ENCODE results near the gene MAMLD1. TPM values are rescaled to one million over a fixed set of nuclear protein-coding genes. Genes with fewer than 3 reads are reported as not detected.

MAMLD1 gene
- total and polyA plus RNA-seq, 4 donors, result 0.59 to 1.1 (median 0.76) TPM

DNA sequence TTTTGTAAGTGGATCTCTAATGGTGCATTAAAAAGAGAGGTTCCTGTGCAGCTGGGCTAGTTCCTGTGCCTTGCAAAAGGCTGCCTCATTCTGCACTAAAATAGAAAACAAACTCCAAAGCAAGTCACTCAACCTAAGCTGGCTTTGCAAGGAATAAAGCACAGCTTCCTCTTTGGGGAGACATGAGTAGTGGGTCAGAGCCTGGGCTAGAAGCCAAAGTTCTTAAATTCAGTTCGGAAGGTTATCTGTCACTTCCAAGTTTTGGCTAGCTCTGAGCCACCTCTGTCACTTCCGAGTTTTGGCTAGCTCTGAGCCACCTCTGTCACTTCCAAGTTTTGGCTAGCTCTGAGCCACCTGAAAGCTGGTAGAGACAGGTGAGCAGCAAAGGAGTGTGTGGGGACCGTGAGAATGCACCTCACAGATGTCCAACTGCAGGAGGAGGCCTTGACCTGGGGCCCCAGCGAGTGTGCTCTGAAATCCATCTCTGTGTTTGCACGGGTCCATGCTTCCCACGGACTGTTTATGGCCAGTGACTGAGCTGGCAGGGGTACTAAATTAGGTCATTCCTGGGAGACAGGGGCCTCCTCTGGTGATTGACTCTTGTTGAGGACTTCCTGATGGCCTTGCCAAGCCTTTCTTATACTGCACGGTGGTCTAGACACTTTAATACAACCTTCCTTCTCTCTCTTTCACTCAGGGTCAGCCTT lies 36.4 kb upstream of the MAMLD1 start:
- Histone ChIP-seq H3K9me3 (ENCODE audit: control insufficient read depth in 4 of 4, low read length in 3 of 4) (no peaks in the 10 kb centered on the region), H3K9ac (ENCODE audit: low read depth in 1 of 2, low read length in 2 of 2) (no peak overlapping the region), H3K36me3 (ENCODE audit: control insufficient read depth in 4 of 4, insufficient read depth in 3 of 4, low read depth in 1 of 4, low read length in 3 of 4) (no peaks in the 10 kb centered on the region), H3K27ac (ENCODE audit: low read depth in 1 of 2, low read length in 2 of 2) (no peak overlapping the region), H3K4me3 (ENCODE audit: low read depth in 1 of 3, low read length in 3 of 3) (no peak overlapping the region), H3K4me1 (ENCODE audit: control insufficient read depth in 4 of 4, insufficient read depth in 4 of 4, low read length in 3 of 4) (peaks cover 0 to 6% (median 2%) of the 10 kb centered on the region in 4 donors), H3K27me3 (ENCODE audit: control insufficient read depth in 4 of 4, insufficient read depth in 4 of 4, low read length in 3 of 4) (no peaks in the 10 kb centered on the region)
- WGBS, result 17% methylated on average over 7 of the region's 7 CpGs
- TF ChIP-seq, protein P1, sequence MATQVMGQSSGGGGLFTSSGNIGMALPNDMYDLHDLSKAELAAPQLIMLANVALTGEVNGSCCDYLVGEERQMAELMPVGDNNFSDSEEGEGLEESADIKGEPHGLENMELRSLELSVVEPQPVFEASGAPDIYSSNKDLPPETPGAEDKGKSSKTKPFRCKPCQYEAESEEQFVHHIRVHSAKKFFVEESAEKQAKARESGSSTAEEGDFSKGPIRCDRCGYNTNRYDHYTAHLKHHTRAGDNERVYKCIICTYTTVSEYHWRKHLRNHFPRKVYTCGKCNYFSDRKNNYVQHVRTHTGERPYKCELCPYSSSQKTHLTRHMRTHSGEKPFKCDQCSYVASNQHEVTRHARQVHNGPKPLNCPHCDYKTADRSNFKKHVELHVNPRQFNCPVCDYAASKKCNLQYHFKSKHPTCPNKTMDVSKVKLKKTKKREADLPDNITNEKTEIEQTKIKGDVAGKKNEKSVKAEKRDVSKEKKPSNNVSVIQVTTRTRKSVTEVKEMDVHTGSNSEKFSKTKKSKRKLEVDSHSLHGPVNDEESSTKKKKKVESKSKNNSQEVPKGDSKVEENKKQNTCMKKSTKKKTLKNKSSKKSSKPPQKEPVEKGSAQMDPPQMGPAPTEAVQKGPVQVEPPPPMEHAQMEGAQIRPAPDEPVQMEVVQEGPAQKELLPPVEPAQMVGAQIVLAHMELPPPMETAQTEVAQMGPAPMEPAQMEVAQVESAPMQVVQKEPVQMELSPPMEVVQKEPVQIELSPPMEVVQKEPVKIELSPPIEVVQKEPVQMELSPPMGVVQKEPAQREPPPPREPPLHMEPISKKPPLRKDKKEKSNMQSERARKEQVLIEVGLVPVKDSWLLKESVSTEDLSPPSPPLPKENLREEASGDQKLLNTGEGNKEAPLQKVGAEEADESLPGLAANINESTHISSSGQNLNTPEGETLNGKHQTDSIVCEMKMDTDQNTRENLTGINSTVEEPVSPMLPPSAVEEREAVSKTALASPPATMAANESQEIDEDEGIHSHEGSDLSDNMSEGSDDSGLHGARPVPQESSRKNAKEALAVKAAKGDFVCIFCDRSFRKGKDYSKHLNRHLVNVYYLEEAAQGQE (IDR thresholded peaks at IDR 0.05), result no peak
- no peak for TF ChIP-seq YY1 (IDR thresholded peaks at IDR 0.05)
- TF ChIP-seq GABPA (IDR thresholded peaks at IDR 0.05 in 1 of 2, conservative IDR thresholded peaks at IDR 0.05 in 1 of 2), result no peak
- TF ChIP-seq CTCF (IDR thresholded peaks at IDR 0.05; ENCODE audit: low read depth, low read length, missing input control), result no peak
- TF ChIP-seq EGR1 (IDR thresholded peaks at IDR 0.05; ENCODE audit: low read depth in 2 of 2), result no peak
- TF ChIP-seq HNF4A (conservative IDR thresholded peaks at IDR 0.05), result no peak
- TF ChIP-seq, protein P2, sequence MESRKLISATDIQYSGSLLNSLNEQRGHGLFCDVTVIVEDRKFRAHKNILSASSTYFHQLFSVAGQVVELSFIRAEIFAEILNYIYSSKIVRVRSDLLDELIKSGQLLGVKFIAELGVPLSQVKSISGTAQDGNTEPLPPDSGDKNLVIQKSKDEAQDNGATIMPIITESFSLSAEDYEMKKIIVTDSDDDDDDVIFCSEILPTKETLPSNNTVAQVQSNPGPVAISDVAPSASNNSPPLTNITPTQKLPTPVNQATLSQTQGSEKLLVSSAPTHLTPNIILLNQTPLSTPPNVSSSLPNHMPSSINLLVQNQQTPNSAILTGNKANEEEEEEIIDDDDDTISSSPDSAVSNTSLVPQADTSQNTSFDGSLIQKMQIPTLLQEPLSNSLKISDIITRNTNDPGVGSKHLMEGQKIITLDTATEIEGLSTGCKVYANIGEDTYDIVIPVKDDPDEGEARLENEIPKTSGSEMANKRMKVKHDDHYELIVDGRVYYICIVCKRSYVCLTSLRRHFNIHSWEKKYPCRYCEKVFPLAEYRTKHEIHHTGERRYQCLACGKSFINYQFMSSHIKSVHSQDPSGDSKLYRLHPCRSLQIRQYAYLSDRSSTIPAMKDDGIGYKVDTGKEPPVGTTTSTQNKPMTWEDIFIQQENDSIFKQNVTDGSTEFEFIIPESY (IDR thresholded peaks at IDR 0.05), result no peak
- TF ChIP-seq TAF1 (conservative IDR thresholded peaks at IDR 0.05), result no peak
- TF ChIP-seq RAD21 (IDR thresholded peaks at IDR 0.05), result no peak
- TF ChIP-seq FOXA2 (IDR thresholded peaks at IDR 0.05), result no peak
- no peak for TF ChIP-seq RXRA (IDR thresholded peaks at IDR 0.05)
- no peak for TF ChIP-seq ATF3 (IDR thresholded peaks at IDR 0.05)
- no peak for TF ChIP-seq SP1 (IDR thresholded peaks at IDR 0.05)
- DNase-seq (ENCODE audit: low spot score), result no peak

DNA sequence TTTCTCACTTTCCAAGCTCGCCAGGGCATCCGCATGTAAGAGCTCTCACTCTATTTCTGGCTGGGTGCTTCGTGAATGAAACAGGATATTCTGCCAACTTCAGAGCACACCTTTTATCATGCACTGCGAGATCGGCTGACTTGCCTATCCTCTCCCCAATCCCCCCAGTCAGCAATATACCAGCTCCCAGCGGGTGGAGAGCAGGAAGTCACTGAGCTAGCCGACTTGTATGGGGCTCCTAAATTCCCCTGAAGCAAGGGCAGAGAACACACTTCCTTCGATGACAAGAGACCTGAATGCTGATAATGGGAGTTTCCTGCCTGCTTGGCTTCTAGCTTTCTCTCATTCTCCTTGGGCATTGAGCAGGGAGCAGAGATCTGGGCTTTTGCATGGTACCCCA lies 33.8 kb upstream of the MAMLD1 start:
- DNase-seq (ENCODE audit: low spot score), result no peak
- no peaks in the 10 kb centered on the region for H3K36me3 ChIP-seq (ENCODE audit: control insufficient read depth in 4 of 4, insufficient read depth in 3 of 4, low read depth in 1 of 4, low read length in 3 of 4)
- H3K27me3 ChIP-seq (ENCODE audit: control insufficient read depth in 4 of 4, insufficient read depth in 4 of 4, low read length in 3 of 4), result no peaks in the 10 kb centered on the region
- H3K9me3 ChIP-seq (ENCODE audit: control insufficient read depth in 4 of 4, low read length in 3 of 4), result no peaks in the 10 kb centered on the region
- no peak overlapping the region for H3K27ac ChIP-seq (ENCODE audit: low read depth in 1 of 2, low read length in 2 of 2)
- H3K4me1 ChIP-seq (ENCODE audit: control insufficient read depth in 4 of 4, insufficient read depth in 4 of 4, low read length in 3 of 4), result peaks cover 0 to 6% (median 2%) of the 10 kb centered on the region in 4 donors
- 79% methylated on average over 8 of the region's 8 CpGs for WGBS
- H3K9ac ChIP-seq (ENCODE audit: low read depth in 1 of 2, low read length in 2 of 2), result no peak overlapping the region
- no peak overlapping the region for H3K4me3 ChIP-seq (ENCODE audit: low read depth in 1 of 3, low read length in 3 of 3)
- TF ChIP-seq HNF4A (conservative IDR thresholded peaks at IDR 0.05), result no peak
- TF ChIP-seq FOXA2 (IDR thresholded peaks at IDR 0.05), result no peak
- TF ChIP-seq SP1 (IDR thresholded peaks at IDR 0.05), result no peak
- TF ChIP-seq, protein P1 (IDR thresholded peaks at IDR 0.05), result no peak
- TF ChIP-seq CTCF (IDR thresholded peaks at IDR 0.05; ENCODE audit: low read depth, low read length, missing input control), result no peak
- no peak for TF ChIP-seq YY1 (IDR thresholded peaks at IDR 0.05)
- TF ChIP-seq ATF3 (IDR thresholded peaks at IDR 0.05), result no peak
- TF ChIP-seq, protein P3, sequence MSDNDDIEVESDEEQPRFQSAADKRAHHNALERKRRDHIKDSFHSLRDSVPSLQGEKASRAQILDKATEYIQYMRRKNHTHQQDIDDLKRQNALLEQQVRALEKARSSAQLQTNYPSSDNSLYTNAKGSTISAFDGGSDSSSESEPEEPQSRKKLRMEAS (IDR thresholded peaks at IDR 0.05), result no peak
- TF ChIP-seq HNF4G (IDR thresholded peaks at IDR 0.05), result no peak
- no peak for TF ChIP-seq GABPA (IDR thresholded peaks at IDR 0.05 in 1 of 2, conservative IDR thresholded peaks at IDR 0.05 in 1 of 2)
- TF ChIP-seq FOXA1 (IDR thresholded peaks at IDR 0.05), result no peak
